ENCODE data around the gene ILF2. TPM values are rescaled to one million over a fixed set of nuclear protein-coding genes. Genes with fewer than 3 reads are reported as not detected.

Gene ILF2
- total and polyA plus RNA-seq, 2 of the 13 experiments (the other 11 are each of a cell fraction or from before 2014, with no cell fraction given), result 292 to 366 TPM

GRCh38 chr1:153633754-153634665, 36.8 kb downstream of the ILF2 start, which contains the start of gene CHTOP (continued):
- TF ChIP-seq ZNF326 (CRISPR knock-in tag; IDR thresholded peaks at IDR 0.05; ENCODE audit: borderline replicate concordance), result no peak
- peak; percentile 68; the same call in 1 of the 2 replicates for TF ChIP-seq KMT2B (CRISPR knock-in tag; IDR thresholded peaks at IDR 0.05)
- no peak for TF ChIP-seq MATR3 (CRISPR knock-in tag; IDR thresholded peaks at IDR 0.05)
- peak; percentile 53 for TF ChIP-seq HNRNPK (IDR thresholded peaks at IDR 0.05; ENCODE audit: low read depth, low read length, poor library complexity, severe bottlenecking)
- peak; percentile 71; the same call in 1 of the 2 replicates for TF ChIP-seq YEATS2 (CRISPR knock-in tag; IDR thresholded peaks at IDR 0.05; ENCODE audit: borderline replicate concordance)
- no peak for TF ChIP-seq SRF (IDR thresholded peaks at IDR 0.05; ENCODE audit: low read depth, low read length)
- 0 out of 2 replicates have a peak, but pooled peaks have one; percentile 71 for TF ChIP-seq ZFYVE20 (CRISPR knock-in tag; IDR thresholded peaks at IDR 0.05; ENCODE audit: borderline replicate concordance, low read depth)
- TF ChIP-seq ZNF205 (CRISPR knock-in tag; IDR thresholded peaks at IDR 0.05), result peak; percentile 26; the same call in 1 of the 2 replicates
- TF ChIP-seq MED13 (CRISPR knock-in tag; IDR thresholded peaks at IDR 0.05), result 0 out of 2 replicates have a peak, but pooled peaks have one; percentile 37
- peak; percentile 42; the same call in 1 of the 2 replicates for TF ChIP-seq ZSCAN21 (CRISPR knock-in tag; IDR thresholded peaks at IDR 0.05; ENCODE audit: borderline replicate concordance)
- no peak for TF ChIP-seq ZSCAN30 (CRISPR knock-in tag; IDR thresholded peaks at IDR 0.05)
- no peak for TF ChIP-seq SCMH1 (CRISPR knock-in tag; IDR thresholded peaks at IDR 0.05; ENCODE audit: borderline replicate concordance)
- no peak for TF ChIP-seq ZNF737 (CRISPR knock-in tag; IDR thresholded peaks at IDR 0.05; ENCODE audit: borderline replicate concordance)
- TF ChIP-seq CEBPZ (IDR thresholded peaks at IDR 0.05; ENCODE audit: low read length), result no peak
- TF ChIP-seq ZNF33A (CRISPR knock-in tag; IDR thresholded peaks at IDR 0.05; ENCODE audit: borderline replicate concordance), result no peak
- TF ChIP-seq TAF15 (IDR thresholded peaks at IDR 0.05; ENCODE audit: low read depth, low read length, poor library complexity, severe bottlenecking), result peak; percentile 69
- TF ChIP-seq, protein P1, sequence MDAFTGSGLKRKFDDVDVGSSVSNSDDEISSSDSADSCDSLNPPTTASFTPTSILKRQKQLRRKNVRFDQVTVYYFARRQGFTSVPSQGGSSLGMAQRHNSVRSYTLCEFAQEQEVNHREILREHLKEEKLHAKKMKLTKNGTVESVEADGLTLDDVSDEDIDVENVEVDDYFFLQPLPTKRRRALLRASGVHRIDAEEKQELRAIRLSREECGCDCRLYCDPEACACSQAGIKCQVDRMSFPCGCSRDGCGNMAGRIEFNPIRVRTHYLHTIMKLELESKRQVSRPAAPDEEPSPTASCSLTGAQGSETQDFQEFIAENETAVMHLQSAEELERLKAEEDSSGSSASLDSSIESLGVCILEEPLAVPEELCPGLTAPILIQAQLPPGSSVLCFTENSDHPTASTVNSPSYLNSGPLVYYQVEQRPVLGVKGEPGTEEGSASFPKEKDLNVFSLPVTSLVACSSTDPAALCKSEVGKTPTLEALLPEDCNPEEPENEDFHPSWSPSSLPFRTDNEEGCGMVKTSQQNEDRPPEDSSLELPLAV (CRISPR knock-in tag; conservative IDR thresholded peaks at IDR 0.05; ENCODE audit: low read depth), result no peak
- peak; percentile 61; the same call in 1 of the 2 replicates for TF ChIP-seq ZBTB42 (CRISPR knock-in tag; IDR thresholded peaks at IDR 0.05)
- TF ChIP-seq, protein P2, sequence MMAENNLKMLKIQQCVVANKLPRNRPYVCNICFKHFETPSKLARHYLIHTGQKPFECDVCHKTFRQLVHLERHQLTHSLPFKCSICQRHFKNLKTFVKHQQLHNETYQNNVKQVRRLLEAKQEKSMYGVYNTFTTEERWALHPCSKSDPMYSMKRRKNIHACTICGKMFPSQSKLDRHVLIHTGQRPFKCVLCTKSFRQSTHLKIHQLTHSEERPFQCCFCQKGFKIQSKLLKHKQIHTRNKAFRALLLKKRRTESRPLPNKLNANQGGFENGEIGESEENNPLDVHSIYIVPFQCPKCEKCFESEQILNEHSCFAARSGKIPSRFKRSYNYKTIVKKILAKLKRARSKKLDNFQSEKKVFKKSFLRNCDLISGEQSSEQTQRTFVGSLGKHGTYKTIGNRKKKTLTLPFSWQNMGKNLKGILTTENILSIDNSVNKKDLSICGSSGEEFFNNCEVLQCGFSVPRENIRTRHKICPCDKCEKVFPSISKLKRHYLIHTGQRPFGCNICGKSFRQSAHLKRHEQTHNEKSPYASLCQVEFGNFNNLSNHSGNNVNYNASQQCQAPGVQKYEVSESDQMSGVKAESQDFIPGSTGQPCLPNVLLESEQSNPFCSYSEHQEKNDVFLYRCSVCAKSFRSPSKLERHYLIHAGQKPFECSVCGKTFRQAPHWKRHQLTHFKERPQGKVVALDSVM (CRISPR knock-in tag; IDR thresholded peaks at IDR 0.05), result peak; percentile 51
- TF ChIP-seq, protein P3, sequence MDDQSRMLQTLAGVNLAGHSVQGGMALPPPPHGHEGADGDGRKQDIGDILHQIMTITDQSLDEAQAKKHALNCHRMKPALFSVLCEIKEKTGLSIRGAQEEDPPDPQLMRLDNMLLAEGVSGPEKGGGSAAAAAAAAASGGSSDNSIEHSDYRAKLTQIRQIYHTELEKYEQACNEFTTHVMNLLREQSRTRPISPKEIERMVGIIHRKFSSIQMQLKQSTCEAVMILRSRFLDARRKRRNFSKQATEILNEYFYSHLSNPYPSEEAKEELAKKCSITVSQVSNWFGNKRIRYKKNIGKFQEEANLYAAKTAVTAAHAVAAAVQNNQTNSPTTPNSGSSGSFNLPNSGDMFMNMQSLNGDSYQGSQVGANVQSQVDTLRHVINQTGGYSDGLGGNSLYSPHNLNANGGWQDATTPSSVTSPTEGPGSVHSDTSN (CRISPR knock-in tag; IDR thresholded peaks at IDR 0.05; ENCODE audit: borderline replicate concordance), result no peak
